Psoas muscle (tissue), 8 donors: ENCODE measurements around the gene ZMAT3. TPM values are rescaled to one million over a fixed set of nuclear protein-coding genes. Genes with fewer than 3 reads are reported as not detected.
"Not testable (repeated sequence)": the region's sequence is repeated elsewhere in the genome, so short reads cannot be mapped to it uniquely, and the experiment has no call there.

Experiments used
- ATAC-seq, 4 donors: fragments of 200-7000 bp; cut with Tn5 transposase; one replicate each; pipeline ENCODE4 v1.9.1; 2020; ENCODE audit warnings: moderate library complexity in 3 of 4, mild to moderate bottlenecking in 2 of 4
- DNase-seq, 2 donors: peaks; one replicate each; pipeline ENCODE4 v3.0.0-alpha.2; 2020
- H3K27ac ChIP-seq: fragments of 200-600 bp; one replicate; pipeline ENCODE4 v1.8.0; 2022
- H3K27me3 ChIP-seq, 3 donors: fragments of 200-600 bp in 1 of 3; one replicate each; pipeline versions ENCODE4 v1.6.1 to v1.8.0; 2013 to 2022; ENCODE audit warnings: low read length in 2 of 3, mild to moderate bottlenecking in 2 of 3, moderate library complexity in 1 of 3; ENCODE audit not compliant: insufficient read depth in 3 of 3
- H3K36me3 ChIP-seq, 2 donors: fragments of 200-600 bp in 1 of 2; one replicate each; pipeline versions ENCODE4 v1.6.1 to v1.8.0; 2013 to 2022; ENCODE audit warnings: low read depth in 1 of 2, mild to moderate bottlenecking in 1 of 2, moderate library complexity in 1 of 2; ENCODE audit not compliant: insufficient read depth in 1 of 2
- H3K4me1 ChIP-seq: fragments of 200-600 bp; one replicate; pipeline ENCODE4 v1.8.0; 2022
- H3K4me3 ChIP-seq: fragments of 200-600 bp; one replicate; pipeline ENCODE4 v1.8.0; 2022; ENCODE audit warnings: mild to moderate bottlenecking
- H3K9me3 ChIP-seq: fragments of 200-600 bp; one replicate; pipeline ENCODE4 v1.8.0; 2022
- WGBS, 3 donors: extraction: QIAGEN DNeasy Blood & Tissue Kit; methylation state at CpG; one replicate each; pipeline versions ENCODE4 v1.1.6 to v1.1.7; 2013; 5-methylcytosine and 5-hydroxymethylcytosine counted together
- intact Hi-C, 2 donors: fragments of 100-400 bp; cut with DNase I; formaldehyde crosslinking; loops; one replicate each; pipeline versions ENCODE4 v1.11.0 to v1.14.2; 2022
- polyA plus RNA-seq, 3 donors: library from polyadenylated mRNA; stranded (reverse); fragments of 200-250 nt; gene quantifications; one replicate each; pipeline ENCODE4 v1.2.3, GENCODE V29; 2013
- total RNA-seq, 4 donors: library from RNA; stranded (reverse); fragmentation: NEBNext Ultra II Directional in 2 of 4; extraction: Animal tissue kit (Norgen Biotek cat#: 25700) in 2 of 4; gene quantifications; one replicate each; pipeline versions ENCODE4 v1.2.1 to v1.2.4, GENCODE V29; 2021 to 2023
- TF ChIP-seq, protein P1 (sequence below): fragments of 200-600 bp; IDR thresholded peaks from one replicate; pipeline ENCODE4 v1.8.0; 2022; ENCODE audit warnings: antibody characterized with exemption
- donor health status: healthy with polysubstance abuse.
- donor health status: DM: no; HTN: no; CAD: no; lungs with moderate emphysema.
- donor health status: Bipolar disorder and iron deficiency.
- donor health status: healthy.
- donor health status: DM: yes; HTN: yes; CAD: no.
- donor health status: DM: no; HTN: no; CAD: no.
- donor health status: DM: no; HTN: no; CAD: no.
- donor health status: DM: yes; HTN: yes; CAD: no.

ZMAT3 gene
- total and polyA plus RNA-seq, 7 donors: 2.0 to 12.7 (median 6.7) TPM

DNA sequence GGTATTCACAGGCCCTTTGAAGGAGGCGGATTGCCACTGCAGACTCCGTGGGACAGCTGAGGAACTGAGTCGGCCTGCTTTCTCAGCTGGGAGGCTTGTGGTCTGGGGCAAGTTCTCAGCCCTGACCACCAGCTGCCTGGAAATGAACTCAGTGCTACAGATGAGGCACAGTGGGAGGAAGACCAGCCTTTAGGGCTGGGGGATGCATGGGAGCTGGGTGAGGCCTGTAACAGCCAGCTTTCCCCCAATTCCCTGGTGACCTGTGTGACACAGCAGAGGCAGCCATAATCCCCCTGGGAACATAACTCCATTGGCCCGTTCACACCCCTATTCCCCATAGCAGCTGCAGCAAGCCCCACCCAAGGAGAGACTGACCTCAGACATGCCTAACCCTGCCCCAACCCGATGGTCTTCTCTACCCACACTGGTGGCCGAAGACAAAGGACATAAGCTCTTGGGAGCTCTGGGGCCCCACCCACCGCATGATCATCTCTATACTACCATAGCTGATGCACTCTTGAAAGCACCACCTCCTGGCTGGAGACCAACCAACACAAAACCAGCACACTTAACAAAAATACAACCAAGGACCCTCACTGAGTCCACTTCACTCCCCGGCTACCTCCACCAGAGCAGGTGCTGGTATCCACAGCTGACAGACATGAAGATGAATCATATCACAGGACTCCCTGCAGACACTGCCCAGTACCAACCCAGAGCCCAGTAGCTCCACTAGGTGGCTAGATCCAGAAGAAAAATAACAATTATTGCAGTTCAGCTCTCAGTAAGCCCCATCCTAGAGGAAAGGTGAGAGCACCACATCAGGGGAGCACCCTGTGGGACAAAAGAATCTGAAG, 24.9 kb downstream of the ZMAT3 start:
- DNase-seq: no peak
- Histone ChIP-seq H3K27ac (no peak overlapping the region), H3K9me3 (peaks cover 3% of the 10 kb centered on the region), H3K4me1 (no peaks in the 10 kb centered on the region), H3K27me3 (no peaks in the 10 kb centered on the region), H3K36me3 (no peaks in the 10 kb centered on the region), H3K4me3 (no peak overlapping the region)
- TF ChIP-seq, protein P1, sequence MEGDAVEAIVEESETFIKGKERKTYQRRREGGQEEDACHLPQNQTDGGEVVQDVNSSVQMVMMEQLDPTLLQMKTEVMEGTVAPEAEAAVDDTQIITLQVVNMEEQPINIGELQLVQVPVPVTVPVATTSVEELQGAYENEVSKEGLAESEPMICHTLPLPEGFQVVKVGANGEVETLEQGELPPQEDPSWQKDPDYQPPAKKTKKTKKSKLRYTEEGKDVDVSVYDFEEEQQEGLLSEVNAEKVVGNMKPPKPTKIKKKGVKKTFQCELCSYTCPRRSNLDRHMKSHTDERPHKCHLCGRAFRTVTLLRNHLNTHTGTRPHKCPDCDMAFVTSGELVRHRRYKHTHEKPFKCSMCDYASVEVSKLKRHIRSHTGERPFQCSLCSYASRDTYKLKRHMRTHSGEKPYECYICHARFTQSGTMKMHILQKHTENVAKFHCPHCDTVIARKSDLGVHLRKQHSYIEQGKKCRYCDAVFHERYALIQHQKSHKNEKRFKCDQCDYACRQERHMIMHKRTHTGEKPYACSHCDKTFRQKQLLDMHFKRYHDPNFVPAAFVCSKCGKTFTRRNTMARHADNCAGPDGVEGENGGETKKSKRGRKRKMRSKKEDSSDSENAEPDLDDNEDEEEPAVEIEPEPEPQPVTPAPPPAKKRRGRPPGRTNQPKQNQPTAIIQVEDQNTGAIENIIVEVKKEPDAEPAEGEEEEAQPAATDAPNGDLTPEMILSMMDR: no peak
- intact Hi-C loops: no loop called here
- WGBS, 3 donors: 87% methylated on average over 8 of the region's 8 CpGs
- ATAC-seq: no peak

DNA sequence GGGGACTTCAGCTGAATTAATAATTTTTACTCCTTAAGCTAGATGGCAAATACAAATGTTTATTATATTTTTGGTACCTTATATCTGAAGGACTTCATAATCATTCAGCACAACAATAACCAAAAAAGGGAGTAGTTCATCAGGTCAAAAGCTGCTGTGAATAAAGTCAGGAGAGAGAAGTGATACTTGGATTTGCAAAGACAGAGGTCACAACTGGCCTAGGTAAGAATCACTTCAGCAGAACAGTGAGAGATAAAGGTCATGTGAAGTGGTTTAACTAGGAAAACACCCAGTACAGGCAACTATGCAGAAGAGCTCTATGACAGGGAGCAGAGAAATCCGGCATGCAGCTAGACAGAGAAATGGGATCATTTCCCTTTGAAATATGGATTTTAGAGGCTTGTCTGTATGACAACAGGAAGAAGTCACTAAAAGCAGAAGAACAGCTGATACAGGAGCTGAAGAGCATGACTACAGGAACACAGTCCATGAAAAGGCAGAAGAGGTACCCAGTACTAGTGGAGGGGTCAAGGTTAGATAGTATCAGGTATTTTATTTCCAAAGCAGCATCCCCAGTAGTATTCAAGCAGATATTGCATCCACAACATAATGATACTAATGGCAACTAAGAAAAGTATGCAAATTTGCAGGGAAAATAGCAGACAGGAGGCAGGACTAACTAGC, 25.7 kb downstream of the ZMAT3 start:
- TF ChIP-seq, protein P1: no peak
- WGBS, 3 donors: 69 to 85% (median 78%) methylated on average over 1 of the region's 1 CpG
- Histone ChIP-seq H3K4me1 (no peaks in the 10 kb centered on the region), H3K9me3 (no peaks in the 10 kb centered on the region), H3K27ac (no peak overlapping the region), H3K4me3 (no peak overlapping the region), H3K36me3 (no peaks in the 10 kb centered on the region), H3K27me3 (no peaks in the 10 kb centered on the region)
- intact Hi-C loops: no loop called here
- ATAC-seq (no peak), DNase-seq (no peak)

DNA sequence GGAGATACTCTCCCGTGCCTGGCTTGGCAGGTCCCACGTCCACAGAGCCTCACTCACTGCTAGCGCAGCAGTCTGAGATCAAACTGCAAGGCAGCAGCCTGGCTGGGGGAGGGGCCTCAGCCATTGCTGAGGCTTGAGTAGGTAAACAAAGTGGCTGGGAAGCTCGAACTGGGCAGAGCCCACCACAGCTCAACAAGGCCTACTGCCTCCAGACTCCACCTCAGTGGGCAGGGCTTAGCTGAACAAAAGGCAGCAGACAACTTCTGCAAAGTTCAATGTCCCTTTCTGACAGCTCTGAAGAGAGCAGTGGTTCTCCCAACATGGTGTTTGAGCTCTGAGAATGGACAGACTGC, 32.7 kb downstream of the ZMAT3 start:
- intact Hi-C loops, ATAC-seq, H3K36me3 ChIP-seq, H3K4me3 ChIP-seq, H3K9me3 ChIP-seq, H3K27ac ChIP-seq, H3K27me3 ChIP-seq, DNase-seq: not testable (repeated sequence)
- WGBS, 3 donors: 73 to 79% (median 75%) methylated on average over 4 of the region's 4 CpGs
- peaks cover 11% of the 10 kb centered on the region for H3K4me1 ChIP-seq

DNA sequence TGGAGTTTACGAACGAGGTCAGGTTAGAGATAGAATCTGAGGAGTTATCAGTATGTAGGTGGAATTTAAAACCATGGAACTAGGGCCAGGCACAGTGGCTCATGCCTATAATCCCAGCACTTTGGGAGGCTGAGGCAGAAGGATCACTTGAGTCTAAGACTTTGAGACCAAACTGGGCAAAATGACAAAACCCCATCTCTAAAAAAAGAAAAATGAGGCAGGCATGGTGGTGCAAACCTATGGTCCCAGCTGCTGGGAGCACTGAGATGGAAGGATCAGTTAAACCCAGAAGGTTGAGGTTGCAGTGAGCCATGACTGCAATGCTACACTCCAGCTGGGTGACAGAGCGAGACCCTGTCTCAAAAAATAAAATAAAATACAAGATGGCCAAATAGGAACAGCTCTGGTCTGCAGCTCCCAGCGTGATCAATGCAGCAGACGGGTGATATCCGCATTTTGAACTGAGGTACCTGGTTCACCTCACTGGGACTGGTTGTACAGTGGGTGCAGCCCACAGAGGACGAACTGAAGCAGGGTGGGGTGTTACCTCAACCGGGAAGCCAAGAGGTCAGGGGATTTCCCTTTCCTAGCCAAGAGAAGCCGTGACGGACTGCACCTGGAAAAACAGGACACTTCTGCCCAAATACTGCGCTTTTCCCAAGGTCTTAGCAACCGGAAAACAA, 33.3 kb downstream of the ZMAT3 start:
- TF ChIP-seq, protein P1: no peak
- no peaks in the 10 kb centered on the region for H3K27me3 ChIP-seq
- no peaks in the 10 kb centered on the region for H3K36me3 ChIP-seq
- no peak for ATAC-seq
- no peak for DNase-seq
- H3K4me1 ChIP-seq: peaks cover 11% of the 10 kb centered on the region
- intact Hi-C loops: no loop called here
- H3K4me3 ChIP-seq: no peak overlapping the region
- H3K9me3 ChIP-seq: no peaks in the 10 kb centered on the region
- no peak overlapping the region for H3K27ac ChIP-seq
- 85 to 90% (median 88%) methylated on average over 12 of the region's 12 CpGs for whole genome bisulfite sequencing, 3 donors

DNA sequence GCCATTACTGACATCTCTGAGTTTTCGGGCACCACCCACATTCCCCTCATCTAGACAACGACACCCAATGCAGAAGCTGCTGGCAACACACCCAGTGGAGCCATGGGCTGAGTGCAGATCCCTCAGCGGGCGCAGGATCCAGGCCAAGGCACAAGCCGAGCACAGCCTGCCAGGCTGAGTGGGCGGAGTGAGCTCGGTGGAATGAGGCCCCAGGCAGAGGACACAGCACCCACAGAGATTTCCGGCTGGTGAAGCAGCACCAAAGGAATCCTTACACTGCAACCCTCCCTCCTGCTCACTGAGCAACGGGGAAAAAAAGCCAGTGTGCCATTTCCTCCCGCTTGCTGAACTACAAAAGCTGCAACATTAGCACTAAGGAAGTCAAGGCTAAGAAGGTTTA, 34.3 kb downstream of the ZMAT3 start:
- peak; percentile 76 to 98 (median 91) for ATAC-seq
- DNase-seq: peak; percentile 48 to 60
- intact Hi-C loops: no loop called here

More for the DNA sequence above, 34.3 kb downstream of the ZMAT3 start:
- Histone ChIP-seq H3K4me1 (peaks cover 11% of the 10 kb centered on the region), H3K36me3 (no peaks in the 10 kb centered on the region), H3K27ac (no peak overlapping the region), H3K4me3 (no peak overlapping the region), H3K9me3 (no peaks in the 10 kb centered on the region), H3K27me3 (no peaks in the 10 kb centered on the region)
- TF ChIP-seq, protein P1: no peak
- 43 to 58% (median 50%) methylated on average over 10 of the region's 10 CpGs for WGBS, 3 donors
